A549 treated with Mapracorat at 1 μM for 4 hours (cell line): ENCODE measurements around the gene CYP2U1. TPM values are rescaled to one million over a fixed set of nuclear protein-coding genes. Genes with fewer than 3 reads are reported as not detected.

Experiments used
- total RNA-seq: library from RNA; stranded (reverse); fragments of 200-300 nt; extraction: Qiagen RNA extraction; gene quantifications from 5 replicates; pipeline ENCODE4 v1.2.3, GENCODE V29; 2022

The CYP2U1 gene
- 1.3 to 1.7 TPM (median 1.5 TPM) in 5 replicates for total RNA-seq

GRCh38 chr4:107930821-107931774, at the start of gene CYP2U1:
CYP2U1 (plus strand) TSS chr4:107931549; CDS start chr4:107931644, 95 bp downstream.

GRCh38 chr4:107989537-107990386, 58.4 kb downstream of the CYP2U1 start, which contains the start of gene HADH:
HADH (plus strand) TSS chr4:107989889; CDS start chr4:107989933, 44 bp downstream.

Other genes starting within 250 kb of the CYP2U1 start
- 27.7 to 34.2 TPM (median 32.7 TPM) in 5 replicates for gene PAPSS1, start 211.3 kb upstream of the CYP2U1 start, total RNA-seq
- 19.3 to 36.2 TPM (median 28.8 TPM) in 5 replicates for gene SGMS2, start 106.6 kb upstream of the CYP2U1 start, total RNA-seq
- gene HADH, start 58.3 kb downstream of the CYP2U1 start, total RNA-seq, result 19.8 to 25.6 TPM (median 24.4 TPM) in 5 replicates
- not detected in 5 replicates for gene LEF1, start 237.4 kb downstream of the CYP2U1 start, total RNA-seq